ENCODE data around the gene MPP1. TPM values are rescaled to one million over a fixed set of nuclear protein-coding genes. Genes with fewer than 3 reads are reported as not detected.

Gene MPP1
- total RNA-seq, 4 donors from 2014 or later: 31.0 to 40.5 (median 36.6) TPM

GRCh38 chrX:154834562-154834961 lies 29.3 kb upstream of the MPP1 start, which contains the start of gene SMIM9:
SMIM9 (minus strand) TSS chrX:154834662; CDS start chrX:154830856, 3,806 bp downstream.
- Histone ChIP-seq H3K27ac (no peak within 1 kb of the TSS), H3K36me3 (no peaks in the 10 kb centered on the region), H3K4me1 (no peaks in the 10 kb centered on the region), H3K27me3 (no peaks in the 10 kb centered on the region), H3K9me3 (no peaks in the 10 kb centered on the region), H3K4me3 (no peak within 1 kb of the TSS)
- ATAC-seq: no peak
- WGBS, 2 donors (ENCODE audit: low coverage in 1 of 2): 66 to 80% methylated on average over 2 to 3 of the region's 3 CpGs
- no peak for TF ChIP-seq EP300 (IDR thresholded peaks at IDR 0.05)
- no peak for TF ChIP-seq POLR2AphosphoS5 (IDR thresholded peaks at IDR 0.05)
- no peak for TF ChIP-seq POLR2A (IDR thresholded peaks at IDR 0.05)
- no peak for TF ChIP-seq CTCF (IDR thresholded peaks at IDR 0.05)

GRCh38 chrX:154833746-154834274 lies 28.5 kb upstream of the MPP1 start:
- Histone ChIP-seq H3K4me3 (no peak overlapping the region), H3K4me1 (no peaks in the 10 kb centered on the region), H3K27me3 (no peaks in the 10 kb centered on the region), H3K9me3 (no peaks in the 10 kb centered on the region), H3K36me3 (no peaks in the 10 kb centered on the region), H3K27ac (no peak overlapping the region)
- 90% methylated on average over 2 of the region's 3 CpGs; no CpG with 5 or more reads in 1 of the 2 donors for WGBS, 2 donors (ENCODE audit: low coverage in 1 of 2)
- TF ChIP-seq POLR2A (IDR thresholded peaks at IDR 0.05) (no peak), POLR2AphosphoS5 (IDR thresholded peaks at IDR 0.05) (no peak), CTCF (IDR thresholded peaks at IDR 0.05) (no peak), EP300 (IDR thresholded peaks at IDR 0.05) (no peak)
- no peak for ATAC-seq

GRCh38 chrX:154829926-154830442 lies 24.7 kb upstream of the MPP1 start:
- Histone ChIP-seq H3K27ac (no peak overlapping the region), H3K4me3 (no peak overlapping the region), H3K4me1 (no peaks in the 10 kb centered on the region), H3K36me3 (no peaks in the 10 kb centered on the region), H3K27me3 (no peaks in the 10 kb centered on the region), H3K9me3 (no peaks in the 10 kb centered on the region)
- no peak for ATAC-seq
- TF ChIP-seq POLR2AphosphoS5 (IDR thresholded peaks at IDR 0.05): no peak
- no peak for TF ChIP-seq POLR2A (IDR thresholded peaks at IDR 0.05)
- TF ChIP-seq CTCF (IDR thresholded peaks at IDR 0.05): no peak
- no peak for TF ChIP-seq EP300 (IDR thresholded peaks at IDR 0.05)
- WGBS, 2 donors (ENCODE audit: low coverage in 1 of 2): 0 to 50% methylated on average over 1 of the region's 1 CpG

- no peaks in the 10 kb centered on the region for H3K4me1 ChIP-seq
- no peak for TF ChIP-seq POLR2A (IDR thresholded peaks at IDR 0.05)
- no peak for TF ChIP-seq POLR2AphosphoS5 (IDR thresholded peaks at IDR 0.05)
- no peak for TF ChIP-seq EP300 (IDR thresholded peaks at IDR 0.05)
- no peak for TF ChIP-seq CTCF (IDR thresholded peaks at IDR 0.05)
- H3K36me3 ChIP-seq: no peaks in the 10 kb centered on the region
- no peaks in the 10 kb centered on the region for H3K9me3 ChIP-seq
- H3K27me3 ChIP-seq: no peaks in the 10 kb centered on the region
- no peak for ATAC-seq
- H3K4me3 ChIP-seq: no peak overlapping the region
- H3K27ac ChIP-seq: no peak overlapping the region
Measured at GRCh38 chrX:154829134-154829533, 23.8 kb upstream of the MPP1 start.

GRCh38 chrX:154828016-154828408 lies 22.7 kb upstream of the MPP1 start:
- Histone ChIP-seq H3K4me3 (no peak overlapping the region), H3K4me1 (no peaks in the 10 kb centered on the region), H3K27me3 (no peaks in the 10 kb centered on the region), H3K27ac (no peak overlapping the region), H3K9me3 (no peaks in the 10 kb centered on the region), H3K36me3 (no peaks in the 10 kb centered on the region)
- ATAC-seq: no peak
- TF ChIP-seq EP300 (IDR thresholded peaks at IDR 0.05) (no peak), POLR2AphosphoS5 (IDR thresholded peaks at IDR 0.05) (no peak), POLR2A (IDR thresholded peaks at IDR 0.05) (no peak), CTCF (IDR thresholded peaks at IDR 0.05) (no peak)
- 83% methylated on average over 1 of the region's 2 CpGs; no CpG with 5 or more reads in 1 of the 2 donors for WGBS, 2 donors (ENCODE audit: low coverage in 1 of 2)

Data from gastroesophageal sphincter (tissue), 4 donors.